ENCODE measurements around the gene NUMA1. TPM values are rescaled to one million over a fixed set of nuclear protein-coding genes. Genes with fewer than 3 reads are reported as not detected.

Gene NUMA1
- total and polyA plus RNA-seq, 2 of the 8 experiments (the other 6 are each of a cell fraction or from before 2014, with no cell fraction given): 101 to 107 TPM

- TF ChIP-seq, protein P1, sequence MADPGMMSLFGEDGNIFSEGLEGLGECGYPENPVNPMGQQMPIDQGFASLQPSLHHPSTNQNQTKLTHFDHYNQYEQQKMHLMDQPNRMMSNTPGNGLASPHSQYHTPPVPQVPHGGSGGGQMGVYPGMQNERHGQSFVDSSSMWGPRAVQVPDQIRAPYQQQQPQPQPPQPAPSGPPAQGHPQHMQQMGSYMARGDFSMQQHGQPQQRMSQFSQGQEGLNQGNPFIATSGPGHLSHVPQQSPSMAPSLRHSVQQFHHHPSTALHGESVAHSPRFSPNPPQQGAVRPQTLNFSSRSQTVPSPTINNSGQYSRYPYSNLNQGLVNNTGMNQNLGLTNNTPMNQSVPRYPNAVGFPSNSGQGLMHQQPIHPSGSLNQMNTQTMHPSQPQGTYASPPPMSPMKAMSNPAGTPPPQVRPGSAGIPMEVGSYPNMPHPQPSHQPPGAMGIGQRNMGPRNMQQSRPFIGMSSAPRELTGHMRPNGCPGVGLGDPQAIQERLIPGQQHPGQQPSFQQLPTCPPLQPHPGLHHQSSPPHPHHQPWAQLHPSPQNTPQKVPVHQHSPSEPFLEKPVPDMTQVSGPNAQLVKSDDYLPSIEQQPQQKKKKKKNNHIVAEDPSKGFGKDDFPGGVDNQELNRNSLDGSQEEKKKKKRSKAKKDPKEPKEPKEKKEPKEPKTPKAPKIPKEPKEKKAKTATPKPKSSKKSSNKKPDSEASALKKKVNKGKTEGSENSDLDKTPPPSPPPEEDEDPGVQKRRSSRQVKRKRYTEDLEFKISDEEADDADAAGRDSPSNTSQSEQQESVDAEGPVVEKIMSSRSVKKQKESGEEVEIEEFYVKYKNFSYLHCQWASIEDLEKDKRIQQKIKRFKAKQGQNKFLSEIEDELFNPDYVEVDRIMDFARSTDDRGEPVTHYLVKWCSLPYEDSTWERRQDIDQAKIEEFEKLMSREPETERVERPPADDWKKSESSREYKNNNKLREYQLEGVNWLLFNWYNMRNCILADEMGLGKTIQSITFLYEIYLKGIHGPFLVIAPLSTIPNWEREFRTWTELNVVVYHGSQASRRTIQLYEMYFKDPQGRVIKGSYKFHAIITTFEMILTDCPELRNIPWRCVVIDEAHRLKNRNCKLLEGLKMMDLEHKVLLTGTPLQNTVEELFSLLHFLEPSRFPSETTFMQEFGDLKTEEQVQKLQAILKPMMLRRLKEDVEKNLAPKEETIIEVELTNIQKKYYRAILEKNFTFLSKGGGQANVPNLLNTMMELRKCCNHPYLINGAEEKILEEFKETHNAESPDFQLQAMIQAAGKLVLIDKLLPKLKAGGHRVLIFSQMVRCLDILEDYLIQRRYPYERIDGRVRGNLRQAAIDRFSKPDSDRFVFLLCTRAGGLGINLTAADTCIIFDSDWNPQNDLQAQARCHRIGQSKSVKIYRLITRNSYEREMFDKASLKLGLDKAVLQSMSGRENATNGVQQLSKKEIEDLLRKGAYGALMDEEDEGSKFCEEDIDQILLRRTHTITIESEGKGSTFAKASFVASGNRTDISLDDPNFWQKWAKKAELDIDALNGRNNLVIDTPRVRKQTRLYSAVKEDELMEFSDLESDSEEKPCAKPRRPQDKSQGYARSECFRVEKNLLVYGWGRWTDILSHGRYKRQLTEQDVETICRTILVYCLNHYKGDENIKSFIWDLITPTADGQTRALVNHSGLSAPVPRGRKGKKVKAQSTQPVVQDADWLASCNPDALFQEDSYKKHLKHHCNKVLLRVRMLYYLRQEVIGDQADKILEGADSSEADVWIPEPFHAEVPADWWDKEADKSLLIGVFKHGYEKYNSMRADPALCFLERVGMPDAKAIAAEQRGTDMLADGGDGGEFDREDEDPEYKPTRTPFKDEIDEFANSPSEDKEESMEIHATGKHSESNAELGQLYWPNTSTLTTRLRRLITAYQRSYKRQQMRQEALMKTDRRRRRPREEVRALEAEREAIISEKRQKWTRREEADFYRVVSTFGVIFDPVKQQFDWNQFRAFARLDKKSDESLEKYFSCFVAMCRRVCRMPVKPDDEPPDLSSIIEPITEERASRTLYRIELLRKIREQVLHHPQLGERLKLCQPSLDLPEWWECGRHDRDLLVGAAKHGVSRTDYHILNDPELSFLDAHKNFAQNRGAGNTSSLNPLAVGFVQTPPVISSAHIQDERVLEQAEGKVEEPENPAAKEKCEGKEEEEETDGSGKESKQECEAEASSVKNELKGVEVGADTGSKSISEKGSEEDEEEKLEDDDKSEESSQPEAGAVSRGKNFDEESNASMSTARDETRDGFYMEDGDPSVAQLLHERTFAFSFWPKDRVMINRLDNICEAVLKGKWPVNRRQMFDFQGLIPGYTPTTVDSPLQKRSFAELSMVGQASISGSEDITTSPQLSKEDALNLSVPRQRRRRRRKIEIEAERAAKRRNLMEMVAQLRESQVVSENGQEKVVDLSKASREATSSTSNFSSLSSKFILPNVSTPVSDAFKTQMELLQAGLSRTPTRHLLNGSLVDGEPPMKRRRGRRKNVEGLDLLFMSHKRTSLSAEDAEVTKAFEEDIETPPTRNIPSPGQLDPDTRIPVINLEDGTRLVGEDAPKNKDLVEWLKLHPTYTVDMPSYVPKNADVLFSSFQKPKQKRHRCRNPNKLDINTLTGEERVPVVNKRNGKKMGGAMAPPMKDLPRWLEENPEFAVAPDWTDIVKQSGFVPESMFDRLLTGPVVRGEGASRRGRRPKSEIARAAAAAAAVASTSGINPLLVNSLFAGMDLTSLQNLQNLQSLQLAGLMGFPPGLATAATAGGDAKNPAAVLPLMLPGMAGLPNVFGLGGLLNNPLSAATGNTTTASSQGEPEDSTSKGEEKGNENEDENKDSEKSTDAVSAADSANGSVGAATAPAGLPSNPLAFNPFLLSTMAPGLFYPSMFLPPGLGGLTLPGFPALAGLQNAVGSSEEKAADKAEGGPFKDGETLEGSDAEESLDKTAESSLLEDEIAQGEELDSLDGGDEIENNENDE (IDR thresholded peaks at IDR 0.05; ENCODE audit: insufficient replicate concordance, low read length): no peak
- TF ChIP-seq TCF12 (IDR thresholded peaks at IDR 0.05; ENCODE audit: low read depth, low read length): no peak
- TF ChIP-seq EP300 (IDR thresholded peaks at IDR 0.05; ENCODE audit: borderline replicate concordance in 1 of 2, low read depth in 2 of 2, low read length in 2 of 2): peak in 1 of 2 experiments; percentile 39; a peak in 1 of 3 replicates
- TF ChIP-seq SUZ12 (IDR thresholded peaks at IDR 0.05; ENCODE audit: low read length): no peak
- TF ChIP-seq ATF2 (IDR thresholded peaks at IDR 0.05; ENCODE audit: low read length): 0 out of 2 replicates have a peak, but pooled peaks have one; percentile 31
Observed at GRCh38 chr11:72102946-72103753, 22.8 kb upstream of the NUMA1 start, which contains the start of gene LAMTOR1 (continued).
